Stimulated activated CD8-positive, alpha-beta memory T cell treated with anti-CD3 and anti-CD28 coated beads, Interleukin-15, amount 100 ng/mL, for 48 hours (primary cell): ENCODE results near the gene DENND1A.
"Not testable (repeated sequence)": the region's sequence is repeated elsewhere in the genome, so short reads cannot be mapped to it uniquely, and the experiment has no call there.

Experiments used
- DNase-seq, 2 donors: peaks; one replicate each; pipeline ENCODE4 v3.0.0-alpha.2; 2020; ENCODE audit warnings: low read depth in 2 of 2

Gene DENND1A

GRCh38 chr9:123457583-123457982, 472.3 kb downstream of the DENND1A start:
- DNase-seq, result no peak

DNA sequence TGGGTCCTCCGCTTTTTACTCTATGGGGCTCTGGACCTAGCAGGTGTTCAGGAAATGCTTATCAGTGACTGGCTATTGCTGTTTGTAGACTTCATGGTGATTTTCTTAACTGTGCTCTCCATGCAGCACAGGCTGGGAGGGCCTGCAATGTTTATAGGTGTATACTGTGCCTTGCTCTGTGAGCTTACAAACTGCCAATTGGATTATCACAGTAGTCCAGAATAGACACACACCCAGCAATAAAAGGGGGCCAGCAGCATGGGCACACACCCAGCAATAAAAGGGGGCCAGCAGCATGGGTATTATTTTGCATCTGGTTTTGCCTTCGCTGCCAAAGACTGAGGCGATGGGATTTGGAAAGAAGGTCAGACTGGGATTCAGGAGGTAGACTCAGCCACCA, 473.9 kb downstream of the DENND1A start:
- no peak for DNase-seq

- DNase-seq, result no peak
These were observed 474.7 kb downstream of the DENND1A start for GRCh38 chr9:123455187-123455586.

DNA sequence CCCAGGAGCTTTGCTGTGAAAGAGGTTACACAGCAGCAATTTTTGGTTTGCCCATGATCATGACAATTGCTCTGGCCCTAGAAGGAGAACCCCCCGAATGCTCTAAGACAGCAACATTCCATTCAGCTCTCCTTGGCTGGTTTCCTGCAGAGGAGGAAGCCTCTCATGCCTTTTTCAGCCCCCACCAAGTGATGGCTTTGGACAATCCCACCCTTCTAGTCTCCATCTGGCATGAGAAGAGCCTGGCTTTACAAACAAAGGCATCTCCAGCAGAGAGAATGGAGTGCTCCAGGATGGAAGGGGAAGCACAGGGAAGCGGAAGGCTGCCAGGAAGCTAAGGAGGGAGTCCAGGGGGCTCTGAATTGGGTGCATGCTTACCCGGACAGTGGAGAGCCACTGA, 475.6 kb downstream of the DENND1A start:
- DNase-seq, result no peak

- no peak for DNase-seq
These were observed 476.1 kb downstream of the DENND1A start for GRCh38 chr9:123453831-123454321.

GRCh38 chr9:123453076-123453667, 476.8 kb downstream of the DENND1A start:
- no peak for DNase-seq

DNA sequence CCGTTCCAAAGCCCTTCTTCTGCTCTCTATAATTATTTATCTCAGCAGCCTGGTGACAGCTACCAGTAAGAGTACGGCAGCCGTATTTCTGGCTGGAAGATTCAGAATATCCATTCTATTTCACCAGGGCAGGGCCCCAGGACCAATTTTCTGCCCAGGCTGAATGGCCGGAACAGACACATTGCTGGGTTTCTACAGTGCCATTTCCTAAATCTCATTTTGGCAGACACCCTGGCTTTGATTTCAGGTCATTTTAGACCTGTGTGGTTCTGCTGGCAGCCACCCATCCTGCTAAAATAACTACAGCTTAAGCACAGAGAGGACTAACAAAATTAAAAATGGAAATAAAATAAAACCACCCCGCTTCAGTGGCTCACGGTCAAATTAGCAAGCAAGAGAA, 478.9 kb downstream of the DENND1A start:
- DNase-seq, result no peak

DNA sequence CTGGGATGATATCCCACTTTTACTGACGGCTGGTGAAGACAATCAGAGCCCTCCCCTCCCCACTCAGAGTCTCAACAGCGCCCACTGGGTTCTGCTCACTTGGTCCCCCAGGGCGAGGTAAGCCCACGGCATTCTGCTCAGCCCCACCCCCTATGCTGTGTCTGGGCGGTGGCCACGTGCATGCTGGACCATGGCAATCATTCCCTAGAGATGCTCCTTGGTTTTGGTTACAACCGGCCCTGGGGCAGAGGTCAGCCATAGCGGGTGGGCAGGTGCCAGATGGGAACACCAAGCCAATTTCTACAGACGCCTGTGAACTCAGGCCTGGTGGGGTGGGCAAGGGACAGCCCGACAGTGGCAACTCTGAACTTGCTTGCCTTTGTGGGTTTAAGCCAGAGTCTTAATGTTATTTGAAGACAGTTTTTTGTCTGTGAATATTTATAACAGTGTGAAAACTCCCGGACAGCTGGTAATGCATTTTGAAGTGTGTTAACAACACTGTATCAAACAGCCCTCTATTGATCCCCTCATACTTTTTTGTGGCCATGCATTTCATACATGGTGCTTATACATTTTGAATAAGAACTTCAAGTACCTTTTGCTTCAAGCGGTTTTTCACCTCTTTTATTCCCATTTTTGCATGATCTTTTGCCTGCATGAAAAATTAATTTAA, 479.7 kb downstream of the DENND1A start:
- no peak for DNase-seq

DNA sequence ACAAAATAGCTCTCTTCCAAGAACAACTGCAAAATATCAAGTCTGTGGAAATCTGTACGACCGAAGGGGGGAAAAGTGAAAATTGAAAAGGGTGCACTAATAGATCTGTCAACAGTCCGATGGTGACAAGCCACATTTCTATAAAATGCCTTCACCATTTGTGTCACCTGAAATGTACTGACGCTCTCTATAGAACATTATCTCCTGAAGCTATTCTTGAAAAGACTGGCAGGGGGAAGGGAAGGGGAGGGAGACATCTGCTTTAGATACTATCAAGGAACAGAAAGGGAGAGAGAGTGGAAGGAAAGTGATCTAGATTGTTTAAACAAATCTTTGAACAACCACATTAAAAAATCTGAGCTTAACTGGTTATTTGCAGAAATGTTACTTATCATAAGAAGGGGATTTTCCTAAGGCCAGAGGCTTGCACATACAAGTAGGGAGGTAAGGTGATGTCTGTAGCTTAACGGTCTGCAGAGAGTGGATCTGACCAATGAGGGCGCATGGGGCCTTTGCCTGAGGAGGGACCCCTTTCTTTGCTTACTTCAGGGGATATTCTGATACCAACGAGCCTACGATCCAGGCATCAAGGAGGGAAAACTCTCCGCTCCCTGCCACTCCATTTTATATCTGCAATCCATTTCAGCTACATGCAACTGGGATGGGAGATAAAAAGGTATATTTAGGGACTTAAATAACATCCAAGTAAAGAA, 481.8 kb downstream of the DENND1A start:
- DNase-seq, result no peak

DNA sequence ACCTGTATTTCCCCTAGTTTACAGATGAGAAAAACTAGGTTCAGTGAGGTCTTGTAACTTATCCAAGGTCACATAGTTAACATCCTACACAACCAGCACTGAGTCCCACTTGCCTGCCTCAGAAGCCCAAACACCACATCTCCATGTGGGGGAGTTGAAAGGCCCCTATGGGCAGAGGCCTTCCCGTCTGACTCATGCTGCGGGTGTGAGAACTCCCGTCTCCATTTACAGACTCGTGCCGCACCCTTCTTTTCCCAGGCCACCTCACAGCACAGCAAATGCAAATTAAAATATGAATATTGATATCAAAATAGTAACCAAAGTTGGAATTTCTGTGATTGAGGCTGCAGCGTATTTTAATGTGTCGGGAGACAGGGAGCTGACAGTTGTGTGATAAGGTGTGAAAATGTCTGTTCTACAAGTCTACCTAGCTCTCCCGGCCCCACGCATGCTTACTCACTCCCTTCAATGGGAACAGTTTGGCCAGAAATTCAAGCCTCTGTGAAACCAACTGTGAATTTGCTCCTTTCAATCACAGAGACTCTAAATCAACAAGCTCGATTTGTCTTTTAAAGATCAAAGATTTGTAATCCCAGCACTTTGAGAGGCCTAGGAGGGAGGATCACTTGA, 483.8 kb downstream of the DENND1A start:
- DNase-seq, result no peak

- DNase-seq, result no peak
These were observed 484.8 kb downstream of the DENND1A start for GRCh38 chr9:123445116-123445515.

- no peak for DNase-seq
These were observed 488.2 kb downstream of the DENND1A start for GRCh38 chr9:123441769-123442168.

GRCh38 chr9:123440256-123440655, 489.7 kb downstream of the DENND1A start:
- no peak for DNase-seq

DNA sequence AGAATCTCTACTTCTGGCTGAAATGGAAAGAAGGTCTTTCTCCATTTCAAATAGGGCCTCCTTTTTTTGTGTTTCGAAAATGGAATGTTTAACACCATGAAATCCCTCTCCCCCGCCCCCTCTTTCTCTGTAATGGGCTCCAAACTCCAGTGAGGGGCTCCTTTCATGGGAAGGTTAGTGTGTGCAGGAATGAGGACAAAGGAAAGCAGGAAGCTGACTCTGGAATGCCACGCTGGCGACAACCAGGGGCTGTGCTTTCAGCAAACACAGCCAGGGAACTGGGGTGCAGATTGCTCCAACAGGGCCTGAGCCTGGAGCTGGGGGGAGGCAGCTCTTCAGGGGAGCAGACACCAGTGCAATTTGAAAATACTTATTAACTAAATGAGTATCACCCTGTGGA, 491.1 kb downstream of the DENND1A start:
- no peak for DNase-seq

DNA sequence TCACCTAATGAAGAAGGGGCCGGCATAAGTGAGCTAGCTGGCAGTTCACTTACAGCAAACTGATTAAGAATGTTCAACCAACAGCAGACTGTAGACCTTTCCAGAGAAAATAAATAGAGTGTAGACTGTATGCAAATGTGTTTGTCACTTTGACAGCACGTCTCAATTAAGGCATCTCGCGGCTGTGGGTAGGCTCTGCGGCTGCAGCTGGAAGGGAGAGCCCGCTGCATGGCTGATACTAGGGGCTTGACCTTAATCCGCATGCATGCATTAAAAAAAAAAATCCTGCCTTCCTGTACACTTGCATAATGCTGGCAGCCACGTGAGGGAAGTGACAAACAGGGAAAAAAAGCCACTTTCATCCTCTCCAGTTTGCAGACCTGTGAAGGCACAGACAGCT, 491.6 kb downstream of the DENND1A start:
- no peak for DNase-seq

DNA sequence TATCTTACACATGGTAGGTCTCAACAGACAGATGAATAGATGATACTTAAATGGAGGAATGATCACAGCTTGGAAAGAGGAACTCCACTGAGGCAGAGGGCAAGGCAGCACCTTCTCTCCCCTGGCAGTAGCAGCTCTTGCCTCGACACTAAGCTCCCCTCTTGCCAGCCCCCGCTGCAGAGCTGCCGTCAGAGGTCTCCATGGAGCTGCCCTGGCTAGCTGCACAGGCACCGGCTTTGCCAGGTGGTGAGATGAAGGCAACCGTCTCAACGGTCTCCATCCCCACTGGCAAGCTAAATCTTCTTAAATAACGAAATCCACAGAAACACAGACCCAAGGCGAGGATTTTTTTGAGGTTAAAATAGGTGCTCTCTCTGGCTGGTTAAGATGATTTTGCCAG, 492.7 kb downstream of the DENND1A start:
- no peak for DNase-seq

- DNase-seq, result no peak
These were observed 494.5 kb downstream of the DENND1A start for GRCh38 chr9:123435471-123435870.

DNA sequence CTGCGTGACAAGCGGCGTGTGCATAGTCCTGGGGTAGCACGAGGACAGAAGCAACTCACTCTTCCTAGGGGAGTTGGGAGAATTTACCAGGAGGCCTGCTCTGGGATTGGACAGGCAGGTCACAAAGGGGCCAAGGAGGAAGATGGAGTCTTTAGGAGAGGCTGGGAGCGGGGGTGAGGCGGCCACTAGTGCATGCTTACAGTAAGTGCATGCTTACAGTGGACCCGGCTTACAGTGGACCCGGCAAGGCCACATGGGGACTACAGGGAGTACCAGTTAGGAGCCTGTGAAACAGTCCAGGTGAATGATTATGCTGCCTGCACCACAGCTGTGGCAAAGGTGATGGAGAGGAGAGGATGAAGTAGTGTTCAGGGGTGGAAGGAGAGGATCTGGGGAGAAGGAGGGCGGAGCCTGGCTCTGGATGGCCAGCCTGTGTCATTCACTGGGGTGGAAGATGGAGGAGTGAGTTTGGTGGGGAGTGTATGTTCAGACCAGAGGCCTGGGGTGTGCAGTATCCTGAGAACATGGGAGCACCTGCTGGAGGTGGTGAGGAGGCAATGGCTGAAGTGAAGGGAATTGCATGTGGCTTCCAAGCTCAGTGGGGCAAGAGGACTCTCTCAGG, 495.2 kb downstream of the DENND1A start:
- DNase-seq, result no peak

DNA sequence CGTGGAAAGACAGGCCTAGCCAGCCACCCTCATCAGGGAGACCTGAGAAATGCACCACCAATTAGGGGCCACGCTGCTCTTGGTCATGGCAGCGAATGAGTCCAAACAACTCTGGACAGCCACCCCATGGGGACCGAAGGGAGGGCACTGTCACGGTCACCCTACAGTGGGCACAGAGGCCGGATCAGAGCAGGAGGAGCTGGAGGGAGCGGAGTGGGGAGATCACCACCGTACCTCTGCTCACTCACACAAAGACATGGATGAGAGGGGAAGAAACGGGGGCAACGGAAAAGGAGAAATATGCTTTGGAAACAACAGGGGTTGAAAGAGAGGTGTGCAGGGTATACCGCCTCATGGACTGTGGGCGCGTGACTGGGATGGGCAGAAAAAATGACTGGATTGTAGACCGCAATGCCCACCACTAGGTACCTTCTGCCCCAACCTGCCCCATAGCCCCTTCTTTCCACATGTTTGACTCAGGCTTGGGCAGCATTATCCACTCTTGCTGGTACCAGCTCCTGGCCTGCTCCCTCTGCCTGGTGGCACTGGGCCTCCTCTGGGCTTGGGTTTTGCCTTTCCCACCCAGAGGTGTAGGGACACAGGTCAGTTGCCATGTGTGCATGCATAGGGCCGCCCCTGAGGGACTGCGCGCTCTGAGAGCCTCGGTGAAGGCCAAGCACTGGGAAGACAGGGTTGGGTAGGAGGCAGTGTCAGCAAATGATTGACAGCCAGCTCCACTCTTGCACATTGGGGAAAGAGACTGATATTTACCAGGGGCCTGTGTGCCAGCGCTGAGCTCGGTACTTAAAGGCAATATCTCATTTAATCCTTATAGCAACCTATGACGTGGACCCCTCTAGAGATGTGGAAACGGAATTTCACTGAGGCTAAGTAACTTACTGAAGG, 497.3 kb downstream of the DENND1A start:
- no peak for DNase-seq

DNA sequence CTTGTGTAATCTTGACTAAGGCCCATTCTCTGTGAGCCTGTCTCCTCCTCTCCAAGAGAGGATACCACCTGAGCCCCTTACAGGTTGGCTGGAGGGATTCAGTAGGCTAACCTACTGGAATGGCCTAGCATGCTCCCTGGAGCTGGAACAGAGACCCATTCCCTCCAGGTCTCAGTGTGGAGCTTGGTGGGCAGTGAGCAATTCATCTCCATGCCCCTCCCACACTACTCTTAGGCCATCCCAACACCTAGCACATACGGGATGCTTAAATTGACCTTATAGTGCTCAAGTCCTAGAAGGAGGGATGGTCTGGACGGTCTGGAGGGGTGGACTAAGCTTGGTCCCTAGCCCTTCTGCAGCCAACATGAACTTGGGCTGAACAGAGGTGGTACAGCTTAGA, 498.3 kb downstream of the DENND1A start:
- DNase-seq, result no peak

GRCh38 chr9:123428450-123428849, 501.5 kb downstream of the DENND1A start:
- DNase-seq, result not testable (repeated sequence)
